ENCODE results near the gene ELOVL7. TPM values are rescaled to one million over a fixed set of nuclear protein-coding genes. Genes with fewer than 3 reads are reported as not detected.

Gene ELOVL7
- 7.4 to 14.1 TPM (median 11.3 TPM) in 5 replicates for total RNA-seq (2022; extraction: Qiagen RNA extraction; ENCODE audit: low read depth)

GRCh38 chr5:60843936-60844905 lies at the start of gene ELOVL7:
Gene ELOVL7 (minus strand): TSS chr5:60844269. CDS start chr5:60787397, 56,872 bp downstream.

Other genes starting within 250 kb of the ELOVL7 start
- 13.1 to 17.4 TPM (median 15.1 TPM) in 5 replicates for gene DEPDC1B, start 144.1 kb downstream of the ELOVL7 start, total RNA-seq (2022; extraction: Qiagen RNA extraction; ENCODE audit: low read depth)
- 11.9 to 15.7 TPM (median 13.0 TPM) in 5 replicates for gene ERCC8, start 100.8 kb upstream of the ELOVL7 start, total RNA-seq (2022; extraction: Qiagen RNA extraction; ENCODE audit: low read depth)
- 74.6 to 99.9 TPM (median 77.6 TPM) in 5 replicates for gene NDUFAF2, start 100.9 kb upstream of the ELOVL7 start, total RNA-seq (2022; extraction: Qiagen RNA extraction; ENCODE audit: low read depth)